SK-N-SH treated with all-trans-retinoic acid at 6 μM for 48 hours (cell line): Measurements from ENCODE around the gene F7.

Experiments used
- CREB5 ChIP-seq: fragments of 250-450 bp; sonication (Bioruptor Pico); IDR thresholded peaks from 2 replicates; pipeline ENCODE4 v1.5.1; 2020; ENCODE audit warnings: low read depth, mild to moderate bottlenecking, moderate library complexity
- GLIS3 ChIP-seq: fragments of 250-450 bp; sonication (Bioruptor Pico); IDR thresholded peaks from 2 replicates; pipeline ENCODE4 v1.5.0; 2020; ENCODE audit warnings: mild to moderate bottlenecking, moderate library complexity

- TF ChIP-seq GLIS3 (CRISPR knock-in tag) (no peak), CREB5 (CRISPR knock-in tag) (no peak)
These were observed 64.0 kb downstream of the F7 start for GRCh38 chr13:113169277-113170272.
